GM12878 (cell line): Measurements from ENCODE around the gene IRF4. TPM values are rescaled to one million over a fixed set of nuclear protein-coding genes. Genes with fewer than 3 reads are reported as not detected.

Experiments used
- ATAC-seq: fragments of 200-7000 bp; cut with Tn5 transposase; 3 replicates; pipeline ENCODE4 v1.9.1; 2020; ENCODE audit warnings: mild to moderate bottlenecking, moderate library complexity
- BruUV-seq: library from RNA; stranded (reverse); fragments of 400-500 nt; replicated peaks from 2 replicates; lab custom pipeline; 2021; lab: Mats Ljungman, UMichigan
- CTCF ChIA-PET: fragments of 300-600 bp; sonication (Branson Sonifier 250); formaldehyde crosslinking; extraction: SDS; loops from one replicate; lab custom pipeline; 2021; ENCODE audit warnings: inconsistent platforms; lab: Yijun Ruan, JAX
- POLR2A ChIA-PET: fragments of 350-600 bp; formaldehyde crosslinking; extraction: SDS; loops from one replicate; lab custom pipeline; 2021; ENCODE audit warnings: inconsistent platforms; lab: Charles Lee
- RAD21 ChIA-PET: fragments of 300-600 bp; sonication (Branson Sonifier 250); formaldehyde crosslinking; loops from one replicate; lab custom pipeline; 2023; ENCODE audit warnings: antibody characterized with exemption; ENCODE audit not compliant: unreplicated experiment; lab: Charles Lee
- SMC1A ChIA-PET: fragments of 300-600 bp; sonication (Branson Sonifier 250); formaldehyde crosslinking; loops from one replicate; lab custom pipeline; 2023; ENCODE audit not compliant: unreplicated experiment, uncharacterized antibody; lab: Charles Lee
- DNase-seq: peaks from one replicate; pipeline ENCODE4 v3.0.0-alpha.2; 2011; ENCODE audit warnings: low read depth, low spot score
- FAIRE-seq: peaks from 3 replicates; lab custom pipeline; 2011; peaks lifted over from hg19 to GRCh38; lab: Jason Lieb, UNC
- H2AFZ ChIP-seq: 2 replicates; pipeline ENCODE4 v1.6.0; 2011; ENCODE audit warnings: low read depth, low read length, control low read depth; ENCODE audit not compliant: control insufficient read depth
- H3K27ac ChIP-seq: 2 replicates; pipeline ENCODE4 v1.5.1; 2011; ENCODE audit warnings: control low read depth; ENCODE audit not compliant: control insufficient read depth, insufficient read depth
- H3K27me3 ChIP-seq, 2 experiments: replicated peaks in 1 of 2; 2 replicates each; pipeline versions ENCODE4 v1.6.0 to v1.6.1; 2011; ENCODE audit warnings: low read length in 1 of 2; ENCODE audit not compliant: control insufficient read depth in 2 of 2, insufficient read depth in 2 of 2
- H3K36me3 ChIP-seq, 2 experiments: 2 replicates each; pipeline ENCODE4 v1.5.1; 2011; ENCODE audit warnings: low read length in 1 of 2; ENCODE audit not compliant: control insufficient read depth in 2 of 2, insufficient read depth in 2 of 2
- H3K4me1 ChIP-seq: 2 replicates; pipeline ENCODE4 v1.6.1; 2011; ENCODE audit warnings: mild to moderate bottlenecking, low read length, moderate library complexity, mixed read lengths; ENCODE audit not compliant: control insufficient read depth, insufficient read depth
- H3K4me2 ChIP-seq: 2 replicates; pipeline ENCODE4 v1.6.0; 2011; ENCODE audit warnings: control low read depth; ENCODE audit not compliant: control insufficient read depth, insufficient read depth
- H3K4me3 ChIP-seq: fragments of 200-600 bp; sonication (generic); 2 replicates; pipeline ENCODE4 v1.5.1; 2016
- H3K79me2 ChIP-seq: 2 replicates; pipeline ENCODE4 v1.6.0; 2011; ENCODE audit warnings: low read length; ENCODE audit not compliant: control insufficient read depth, insufficient read depth
- H3K9ac ChIP-seq: 2 replicates; pipeline ENCODE4 v1.8.0; 2011; ENCODE audit warnings: low read length, control low read depth, mixed read lengths; ENCODE audit not compliant: control insufficient read depth, insufficient read depth
- H3K9me3 ChIP-seq: replicated peaks from 3 replicates; pipeline ENCODE4 v1.5.1; 2011; ENCODE audit warnings: mild to moderate bottlenecking, low read length; ENCODE audit not compliant: control insufficient read depth, insufficient read depth
- H4K20me1 ChIP-seq: 2 replicates; pipeline ENCODE4 v1.6.0; 2011; ENCODE audit not compliant: control insufficient read depth, insufficient read depth
- BMI1 ChIP-seq: fragments of 450-650 bp; IDR thresholded peaks from 2 replicates; pipeline ENCODE4 v1.6.1; 2016; ENCODE audit warnings: mild to moderate bottlenecking, moderate library complexity, borderline replicate concordance
- CBFB ChIP-seq: IDR thresholded peaks from 2 replicates; pipeline ENCODE4 v1.6.1; 2016; ENCODE audit warnings: antibody characterized with exemption, low read depth
- CREM ChIP-seq: IDR thresholded peaks from 2 replicates; pipeline ENCODE4 v1.6.1; 2014; ENCODE audit warnings: antibody characterized with exemption, low read depth
- FOXM1 ChIP-seq: IDR thresholded peaks from 2 replicates; pipeline ENCODE4 v1.6.1; 2012; ENCODE audit warnings: low read depth, mild to moderate bottlenecking, inconsistent platforms, low read length, moderate library complexity
- GABPA ChIP-seq: IDR thresholded peaks from 2 replicates; pipeline ENCODE4 v1.6.1; 2014; ENCODE audit warnings: antibody characterized with exemption, low read depth, mild to moderate bottlenecking, inconsistent platforms
- MTA3 ChIP-seq: IDR thresholded peaks from 2 replicates; pipeline ENCODE4 v1.6.1; 2012; ENCODE audit warnings: low read length, inconsistent platforms, borderline replicate concordance
- NBN ChIP-seq: fragments of 450-650 bp; IDR thresholded peaks from 2 replicates; pipeline ENCODE4 v1.6.1; 2016
- NR2F1 ChIP-seq: fragments of 450-650 bp; conservative IDR thresholded peaks from 2 replicates; pipeline ENCODE4 v1.6.1; 2017; ENCODE audit warnings: mild to moderate bottlenecking
- SIN3A ChIP-seq: IDR thresholded peaks from 2 replicates; pipeline ENCODE4 v1.6.1; 2012; ENCODE audit warnings: low read depth, low read length, improper control_type of control experiment
- SMAD1 ChIP-seq: fragments of 450-650 bp; IDR thresholded peaks from 2 replicates; pipeline ENCODE4 v1.6.1; 2018; ENCODE audit warnings: mild to moderate bottlenecking, low read depth; ENCODE audit not compliant: partially characterized antibody
- SMC3 ChIP-seq: IDR thresholded peaks from 2 replicates; pipeline ENCODE4 v1.6.1; 2011; ENCODE audit warnings: low read length, improper control_type of control experiment, borderline replicate concordance
- TBL1XR1 ChIP-seq: IDR thresholded peaks from 2 replicates; pipeline ENCODE4 v1.6.1; 2012; ENCODE audit warnings: low read depth, low read length, improper control_type of control experiment
- ZBED1 ChIP-seq: IDR thresholded peaks from 2 replicates; pipeline ENCODE4 v1.6.1; 2016; ENCODE audit warnings: borderline replicate concordance
- ZSCAN29 ChIP-seq: fragments of 450-650 bp; IDR thresholded peaks from 2 replicates; pipeline ENCODE4 v1.6.1; 2017; ENCODE audit warnings: mild to moderate bottlenecking, moderate library complexity
- WGBS: methylation state at CpG from one replicate; pipeline ENCODE4 v1.1.6; 2016; ENCODE audit warnings: low lambda C conversion rate; ENCODE audit not compliant: insufficient replicate concordance, insufficient coverage; ENCODE audit errors: missing lambda C conversion rate; 5-methylcytosine and 5-hydroxymethylcytosine counted together
- in situ Hi-C: fragments of 300-500 bp; cut with MboI; formaldehyde crosslinking; loops from 9 replicates; pipeline ENCODE4 v1.14.3; 2018; ENCODE audit warnings: mixed read lengths
- intact Hi-C: fragments of 100-400 bp; cut with micrococcal nuclease; formaldehyde crosslinking; loops from one replicate; pipeline ENCODE4 v1.14.2; 2022; ENCODE audit not compliant: unreplicated experiment
- polyA plus RNA-seq, 11 experiments: library from polyadenylated mRNA; depleted of rRNA in 4 of 11; unstranded in 6 of 11; stranded (reverse) in 5 of 11; fragments of >200 nt; fragmentation: Nextera tagmentation in 4 of 11; fragmentation: Illumina TruSeq in 1 of 11; extraction: Ambion mirVana in 4 of 11; extraction: Trizol in 1 of 11; gene quantifications; 1 replicate in 1 of 11; 2 replicates in 10 of 11; pipeline versions ENCODE4 v1.2.1 to v1.2.3, GENCODE V29; 2011 to 2016; ENCODE audit warnings: inconsistent platforms in 2 of 11, missing spikeins in 2 of 11, low read depth in 1 of 11
- total RNA-seq, 4 experiments: library from RNA; depleted of rRNA in 3 of 4; stranded (reverse); fragments of >200 nt in 3 of 4; fragmentation: Illumina TruSeq in 1 of 4; extraction: Trizol in 1 of 4; gene quantifications; 2 replicates each; pipeline versions ENCODE4 v1.2.1 to v1.2.3, GENCODE V29; 2013 to 2021
- TF ChIP-seq, protein P1 (sequence below): fragments of 450-650 bp; IDR thresholded peaks from 2 replicates; pipeline ENCODE4 v1.6.1; 2018; ENCODE audit warnings: borderline replicate concordance, mild to moderate bottlenecking; ENCODE audit not compliant: partially characterized antibody
- TF ChIP-seq, protein P2 (sequence below): IDR thresholded peaks from 2 replicates; pipeline ENCODE4 v1.6.1; 2012; ENCODE audit warnings: low read depth, low read length, improper control_type of control experiment

Gene IRF4
- total and polyA plus RNA-seq, 10 of the 15 experiments (the other 5 are each of a cell fraction or from before 2014, with no cell fraction given) = 50.0 to 495 (median 257) TPM

DNA sequence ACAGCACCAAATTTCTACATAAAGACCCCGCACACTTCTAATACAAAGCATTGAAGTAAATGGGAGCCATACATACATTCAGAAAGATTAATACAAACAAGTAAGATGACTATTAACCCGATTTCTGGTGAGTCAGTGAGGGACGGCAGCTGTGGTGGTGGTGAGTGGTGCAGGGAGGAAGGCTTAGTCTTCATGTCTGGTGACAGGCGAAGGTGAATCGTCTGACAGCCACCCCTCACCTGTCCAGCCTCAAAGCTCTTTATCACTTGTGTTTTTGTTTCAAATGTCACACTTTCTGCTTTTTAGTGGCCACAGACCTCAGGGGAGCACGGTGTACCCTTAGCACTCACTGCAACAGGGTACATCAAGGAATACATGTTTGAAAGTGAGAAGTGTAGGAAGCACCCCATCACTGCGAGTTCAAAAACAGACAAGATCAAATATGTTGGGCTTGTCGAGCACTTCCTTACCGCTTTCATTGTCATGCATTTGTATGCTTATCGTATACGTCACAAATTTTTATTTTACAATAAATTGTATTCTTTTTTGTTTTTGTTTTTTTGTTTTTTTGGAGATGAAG lies 63.5 kb downstream of the IRF4 start:
- Histone ChIP-seq H3K27ac (no peak overlapping the region), H3K4me2 (no peak overlapping the region), H3K4me1 (no peaks in the 10 kb centered on the region), H3K36me3 (no peaks in the 10 kb centered on the region), H4K20me1 (no peaks in the 10 kb centered on the region), H2AFZ (no peak overlapping the region), H3K9me3 (peaks cover 2% of the 10 kb centered on the region; the same call in 2 of the 3 replicates), H3K4me3 (no peak overlapping the region), H3K9ac (no peak overlapping the region), H3K79me2 (no peaks in the 10 kb centered on the region), H3K27me3 (0 out of 4 replicates have a peak, but pooled peaks cover 0 to 5% of the 10 kb centered on the region in 2 experiments)
- ChIA-PET SMC1A (no interaction called here), POLR2A (no interaction called here), CTCF (no interaction called here), RAD21 (no interaction called here)
- 76% methylated on average over 11 of the region's 11 CpGs for WGBS
- FAIRE-seq (no peak), DNase-seq (no peak), ATAC-seq (no peak)
- intact Hi-C loops = no loop called here
- in situ Hi-C loops = no loop called here
- TF ChIP-seq NR2F1 = no peak
- no peak for TF ChIP-seq SIN3A
- no peak for TF ChIP-seq SMAD1
- no peak for TF ChIP-seq NBN
- TF ChIP-seq GABPA = no peak
- TF ChIP-seq CBFB = no peak
- no peak for TF ChIP-seq ZBED1
- TF ChIP-seq BMI1 = no peak
- no TSS peak for BruUV-seq

DNA sequence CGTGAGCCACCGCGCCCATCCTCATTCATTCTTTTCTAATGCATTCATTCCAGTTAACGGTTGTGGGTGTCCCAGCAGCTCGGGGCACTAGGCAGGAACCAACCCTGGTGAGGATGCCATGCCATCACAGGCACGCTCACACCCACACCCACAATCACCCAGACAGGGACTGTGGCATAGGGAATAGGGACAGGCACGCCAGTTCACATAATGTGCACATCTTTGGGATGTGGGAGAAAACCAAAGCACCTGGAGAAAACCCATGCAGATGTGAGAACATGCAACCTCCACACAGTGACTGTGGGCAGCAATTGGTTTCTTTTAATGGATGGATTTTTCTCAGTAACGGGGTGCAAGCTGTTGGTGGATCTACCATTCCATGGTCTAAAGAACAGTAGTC lies 64.3 kb downstream of the IRF4 start:
- intact Hi-C loops (no loop called here), in situ Hi-C loops (no loop called here)
- 0 out of 4 replicates have a peak, but pooled peaks cover 0 to 5% of the 10 kb centered on the region in 2 experiments for H3K27me3 ChIP-seq
- H3K36me3 ChIP-seq = no peaks in the 10 kb centered on the region
- no TSS peak for BruUV-seq
- H3K27ac ChIP-seq = no peak overlapping the region
- ChIA-PET CTCF (no interaction called here), RAD21 (no interaction called here), SMC1A (no interaction called here), POLR2A (no interaction called here)
- H3K4me3 ChIP-seq = no peak overlapping the region
- DNase-seq = no peak
- H3K9me3 ChIP-seq = peaks cover 2% of the 10 kb centered on the region; the same call in 2 of the 3 replicates
- H3K9ac ChIP-seq = no peak overlapping the region
- H3K79me2 ChIP-seq = no peaks in the 10 kb centered on the region
- no peaks in the 10 kb centered on the region for H4K20me1 ChIP-seq
- no peak overlapping the region for H2AFZ ChIP-seq
- no peak overlapping the region for H3K4me2 ChIP-seq
- no peak for ATAC-seq
- 65% methylated on average over 8 of the region's 8 CpGs for WGBS
- no peak for FAIRE-seq
- H3K4me1 ChIP-seq = no peaks in the 10 kb centered on the region
- TF ChIP-seq TBL1XR1 = no peak
- TF ChIP-seq MTA3 = no peak
- TF ChIP-seq FOXM1 = no peak
- TF ChIP-seq CREM = no peak
- no peak for TF ChIP-seq SMC3
- no peak for TF ChIP-seq ZSCAN29
- TF ChIP-seq, protein P1, sequence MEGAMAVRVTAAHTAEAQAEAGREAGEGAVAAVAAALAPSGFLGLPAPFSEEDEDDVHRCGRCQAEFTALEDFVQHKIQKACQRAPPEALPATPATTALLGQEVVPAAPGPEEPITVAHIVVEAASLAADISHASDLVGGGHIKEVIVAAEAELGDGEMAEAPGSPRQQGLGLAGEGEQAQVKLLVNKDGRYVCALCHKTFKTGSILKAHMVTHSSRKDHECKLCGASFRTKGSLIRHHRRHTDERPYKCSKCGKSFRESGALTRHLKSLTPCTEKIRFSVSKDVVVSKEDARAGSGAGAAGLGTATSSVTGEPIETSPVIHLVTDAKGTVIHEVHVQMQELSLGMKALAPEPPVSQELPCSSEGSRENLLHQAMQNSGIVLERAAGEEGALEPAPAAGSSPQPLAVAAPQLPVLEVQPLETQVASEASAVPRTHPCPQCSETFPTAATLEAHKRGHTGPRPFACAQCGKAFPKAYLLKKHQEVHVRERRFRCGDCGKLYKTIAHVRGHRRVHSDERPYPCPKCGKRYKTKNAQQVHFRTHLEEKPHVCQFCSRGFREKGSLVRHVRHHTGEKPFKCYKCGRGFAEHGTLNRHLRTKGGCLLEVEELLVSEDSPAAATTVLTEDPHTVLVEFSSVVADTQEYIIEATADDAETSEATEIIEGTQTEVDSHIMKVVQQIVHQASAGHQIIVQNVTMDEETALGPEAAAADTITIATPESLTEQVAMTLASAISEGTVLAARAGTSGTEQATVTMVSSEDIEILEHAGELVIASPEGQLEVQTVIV = no peak
- TF ChIP-seq, protein P2, sequence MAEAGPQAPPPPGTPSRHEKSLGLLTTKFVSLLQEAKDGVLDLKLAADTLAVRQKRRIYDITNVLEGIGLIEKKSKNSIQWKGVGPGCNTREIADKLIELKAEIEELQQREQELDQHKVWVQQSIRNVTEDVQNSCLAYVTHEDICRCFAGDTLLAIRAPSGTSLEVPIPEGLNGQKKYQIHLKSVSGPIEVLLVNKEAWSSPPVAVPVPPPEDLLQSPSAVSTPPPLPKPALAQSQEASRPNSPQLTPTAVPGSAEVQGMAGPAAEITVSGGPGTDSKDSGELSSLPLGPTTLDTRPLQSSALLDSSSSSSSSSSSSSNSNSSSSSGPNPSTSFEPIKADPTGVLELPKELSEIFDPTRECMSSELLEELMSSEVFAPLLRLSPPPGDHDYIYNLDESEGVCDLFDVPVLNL = no peak
